SK-N-SH (cell line): Measurements from ENCODE around the gene RFC4. TPM values are rescaled to one million over a fixed set of nuclear protein-coding genes. Genes with fewer than 3 reads are reported as not detected.
A peak's percentile ranks its signal among the peaks of the same experiment; 100 is the strongest.

ENCODE experiments used
- CTCF ChIA-PET: fragments of 300-600, 350-600 bp; formaldehyde crosslinking; extraction: SDS; loops from one replicate; lab custom pipeline; 2021; lab: Yijun Ruan, JAX
- POLR2A ChIA-PET: fragments of 350-600 bp; sonication (Branson Sonifier 250); formaldehyde crosslinking; extraction: SDS; loops from one replicate; lab custom pipeline; 2020; ENCODE audit warnings: antibody characterized with exemption, inconsistent platforms; lab: Yijun Ruan, JAX
- DNase-seq: peaks from one replicate; pipeline ENCODE4 v3.0.0; 2012
- H2AFZ ChIP-seq: fragments of 200-600 bp; sonication (generic); 2 replicates; pipeline ENCODE4 v1.8.1; 2016; ENCODE audit warnings: antibody characterized with exemption, mild to moderate bottlenecking, low read depth
- H3F3A ChIP-seq: fragments of 200-600 bp; sonication (generic); replicated peaks from 2 replicates; pipeline ENCODE3; 2016; ENCODE audit warnings: antibody characterized with exemption, mild to moderate bottlenecking; ENCODE audit not compliant: insufficient read depth
- H3K27ac ChIP-seq, 2 experiments: fragments of 200-500 bp in 1 of 2; fragments of 200-600 bp in 1 of 2; sonication (Bioruptor generic) in 1 of 2; sonication (generic), shearing (Covaris generic) in 1 of 2; 2 replicates each; pipeline versions ENCODE4 v1.5.1 to v1.6.1; 2014 to 2016; ENCODE audit warnings: low read depth in 2 of 2, inconsistent platforms in 1 of 2, low read length in 1 of 2, mild to moderate bottlenecking in 1 of 2, mixed read lengths in 1 of 2
- H3K27me3 ChIP-seq: fragments of 200-600 bp; sonication (generic), shearing (Covaris generic); 2 replicates; pipeline ENCODE4 v1.6.1; 2016; ENCODE audit warnings: mixed run types; ENCODE audit not compliant: insufficient read depth
- H3K36me3 ChIP-seq, 2 experiments: fragments of 200-500 bp in 1 of 2; fragments of 200-600 bp in 1 of 2; sonication (Bioruptor generic) in 1 of 2; sonication (generic) in 1 of 2; replicated peaks in 1 of 2; 2 replicates each; pipeline versions ENCODE3 to v1.5.1; 2014 to 2016; ENCODE audit warnings: low read length in 1 of 2, mild to moderate bottlenecking in 1 of 2; ENCODE audit not compliant: insufficient read depth in 2 of 2, control insufficient read depth in 1 of 2
- H3K4me1 ChIP-seq, 2 experiments: fragments of 200-500 bp in 1 of 2; fragments of 200-600 bp in 1 of 2; sonication (Bioruptor generic) in 1 of 2; sonication (generic), shearing (Covaris generic) in 1 of 2; 2 replicates each; pipeline versions ENCODE4 v1.5.1 to v1.6.1; 2014 to 2016; ENCODE audit warnings: low read depth in 1 of 2, low read length in 1 of 2, mixed run types in 1 of 2; ENCODE audit not compliant: insufficient read depth in 2 of 2, control insufficient read depth in 1 of 2
- H3K4me2 ChIP-seq: fragments of 200-600 bp; sonication (generic), shearing (Covaris generic); 2 replicates; pipeline ENCODE4 v1.6.1; 2017; ENCODE audit warnings: mixed run types
- H3K4me3 ChIP-seq, 2 experiments: fragments of 200-500 bp in 1 of 2; fragments of 200-600 bp in 1 of 2; sonication (Bioruptor generic) in 1 of 2; sonication (generic), shearing (Covaris generic) in 1 of 2; 2 replicates each; pipeline versions ENCODE4 v1.5.1 to v1.8.1; 2014 to 2016; ENCODE audit warnings: low read depth in 2 of 2, inconsistent platforms in 1 of 2, low read length in 1 of 2, mild to moderate bottlenecking in 1 of 2, mixed read lengths in 1 of 2, moderate library complexity in 1 of 2
- H3K79me2 ChIP-seq: fragments of 200-600 bp; sonication (generic); 2 replicates; pipeline ENCODE4 v1.8.1; 2017; ENCODE audit warnings: mild to moderate bottlenecking; ENCODE audit not compliant: insufficient read depth
- H3K9ac ChIP-seq: fragments of 200-600 bp; sonication (generic); 2 replicates; pipeline ENCODE4 v1.6.1; 2017; ENCODE audit warnings: mixed run types
- H3K9me2 ChIP-seq: fragments of 200-600 bp; sonication (generic); 2 replicates; pipeline ENCODE4 v1.6.1; 2017; ENCODE audit warnings: mixed run types
- H3K9me3 ChIP-seq: fragments of 200-600 bp; sonication (generic); 2 replicates; pipeline ENCODE4 v1.6.1; 2017; ENCODE audit warnings: mixed run types, mild to moderate bottlenecking, moderate library complexity
- H4K20me1 ChIP-seq: fragments of 200-600 bp; sonication (generic); 2 replicates; pipeline ENCODE4 v1.6.1; 2017; ENCODE audit warnings: mild to moderate bottlenecking, mixed run types; ENCODE audit not compliant: insufficient read depth
- IRF3 ChIP-seq: fragments of 150-350 bp; IDR thresholded peaks from 2 replicates; pipeline ENCODE4 v1.6.1; 2016; ENCODE audit warnings: mild to moderate bottlenecking, low read depth, low read length
- JUND ChIP-seq: IDR thresholded peaks from 2 replicates; pipeline ENCODE4 v1.4.0; 2012
- MAX ChIP-seq: IDR thresholded peaks from 2 replicates; pipeline ENCODE4 v1.4.0; 2012; ENCODE audit warnings: low read depth
- PBX3 ChIP-seq: IDR thresholded peaks from 2 replicates; pipeline ENCODE4; 2012
- RAD21 ChIP-seq: IDR thresholded peaks from 2 replicates; pipeline ENCODE4 v1.6.1; 2012; ENCODE audit warnings: mild to moderate bottlenecking, low read length
- SIN3A ChIP-seq: IDR thresholded peaks from 2 replicates; pipeline ENCODE4 v1.6.1; 2012; ENCODE audit warnings: low read depth, mild to moderate bottlenecking, low read length, moderate library complexity, borderline replicate concordance
- YY1 ChIP-seq: IDR thresholded peaks from 2 replicates; pipeline ENCODE4 v1.4.0; 2012; ENCODE audit warnings: low read depth, mild to moderate bottlenecking
- WGBS: methylation state at CpG from one replicate; pipeline ENCODE4 v1.1.6; 2017; ENCODE audit warnings: low lambda C conversion rate; 5-methylcytosine and 5-hydroxymethylcytosine counted together
- polyA plus RNA-seq, 3 experiments: library from polyadenylated mRNA; depleted of rRNA; stranded (reverse); fragments of >200 nt; gene quantifications; 2 replicates each; pipeline ENCODE4 v1.2.3, GENCODE V29; 2012

Gene RFC4
- polyA plus RNA-seq, 1 of the 3 experiments (the other 2 are of a cell fraction), result 13.1 TPM

GRCh38 chr3:186826410-186826975 lies 20.2 kb upstream of the RFC4 start:
- Histone ChIP-seq H3K27ac (no peak overlapping the region), H3K9ac (no peak overlapping the region; the same call in 1 of the 2 replicates), H3K4me1 (peaks cover 0 to 5% of the 10 kb centered on the region in 2 experiments; a peak in 1 of 4 replicates), H4K20me1 (no peaks in the 10 kb centered on the region), H3F3A (peaks cover 7% of the 10 kb centered on the region), H3K4me2 (peak overlapping the region; percentile 88; the same call in 1 of the 2 replicates), H3K36me3 (no peaks in the 10 kb centered on the region), H3K27me3 (peaks cover 37% of the 10 kb centered on the region), H3K4me3 (peak overlapping the region in 1 of 2 experiments; percentile 63; a peak in 1 of 4 replicates)
- WGBS, result 57% methylated on average over 9 of the region's 14 CpGs
- TF ChIP-seq SIN3A (no peak), MAX (0 out of 2 replicates have a peak, but pooled peaks have one; percentile 23), IRF3 (no peak)
- TF ChIP-seq, all 33 proteins: peak for 1
- POLR2A ChIA-PET, result no interaction called here
- Histone ChIP-seq H3K79me2 (no peaks in the 10 kb centered on the region), H3K9me3 (no peaks in the 10 kb centered on the region), H2AFZ (no peak overlapping the region), H3K9me2 (no peaks in the 10 kb centered on the region)
- CTCF ChIA-PET, result interaction anchor here (1.0 to 1.4 kb wide), 2 partner anchors 22 to 212 kb away, joined by 3 to 5 read pairs; no protein-coding TSS in a partner anchor
- peak; percentile 47 for DNase-seq

- POLR2A ChIA-PET, result no interaction called here
Measured at GRCh38 chr3:186825872-186826409, 19.7 kb upstream of the RFC4 start.

More at GRCh38 chr3:186825872-186826409, 19.7 kb upstream of the RFC4 start:
- no peak overlapping the region for H2AFZ ChIP-seq
- no peaks in the 10 kb centered on the region for H3K9me3 ChIP-seq
- CTCF ChIA-PET, result interaction anchor here (1.4 to 9.2 kb wide), 2 partner anchors 103 to 209 kb away, joined by 3 to 119 read pairs; partner anchors contain the start of gene AHSG
- H3K9ac ChIP-seq, result no peak overlapping the region
- TF ChIP-seq RAD21 (no peak), JUND (no peak), YY1 (no peak), PBX3 (no peak)
- DNase-seq, result no peak
- no peaks in the 10 kb centered on the region for H3K79me2 ChIP-seq
- H3F3A ChIP-seq, result peaks cover 13% of the 10 kb centered on the region
- H4K20me1 ChIP-seq, result no peaks in the 10 kb centered on the region
- WGBS, result 77% methylated on average over 10 of the region's 11 CpGs
- peaks cover 0 to 5% of the 10 kb centered on the region in 2 experiments; a peak in 1 of 4 replicates for H3K4me1 ChIP-seq
- no peaks in the 10 kb centered on the region for H3K9me2 ChIP-seq
- H3K27me3 ChIP-seq, result peaks cover 31% of the 10 kb centered on the region
- H3K4me2 ChIP-seq, result no peak overlapping the region
- no peaks in the 10 kb centered on the region for H3K36me3 ChIP-seq
- H3K27ac ChIP-seq, result no peak overlapping the region
- no peak overlapping the region for H3K4me3 ChIP-seq
